Fibroblast of pulmonary artery (primary cell): ENCODE data around the gene AFMID.
"Not testable (repeated sequence)": the region's sequence is repeated elsewhere in the genome, so short reads cannot be mapped to it uniquely, and the experiment has no call there.

ENCODE experiments used
- DNase-seq: peaks from one replicate; pipeline ENCODE4 v3.0.0-alpha.2; 2010; ENCODE audit warnings: low read depth
- H3K4me3 ChIP-seq: replicated peaks from 2 replicates; pipeline ENCODE4 v1.5.1; 2011; ENCODE audit warnings: low read depth, mild to moderate bottlenecking, control low read depth, low read length, moderate library complexity
- TF ChIP-seq, protein P1 (sequence below): IDR thresholded peaks from 2 replicates; pipeline ENCODE4 v1.5.1; 2011; ENCODE audit warnings: mild to moderate bottlenecking, control low read depth, low read length, inconsistent platforms; ENCODE audit errors: missing control alignments

AFMID gene

DNA sequence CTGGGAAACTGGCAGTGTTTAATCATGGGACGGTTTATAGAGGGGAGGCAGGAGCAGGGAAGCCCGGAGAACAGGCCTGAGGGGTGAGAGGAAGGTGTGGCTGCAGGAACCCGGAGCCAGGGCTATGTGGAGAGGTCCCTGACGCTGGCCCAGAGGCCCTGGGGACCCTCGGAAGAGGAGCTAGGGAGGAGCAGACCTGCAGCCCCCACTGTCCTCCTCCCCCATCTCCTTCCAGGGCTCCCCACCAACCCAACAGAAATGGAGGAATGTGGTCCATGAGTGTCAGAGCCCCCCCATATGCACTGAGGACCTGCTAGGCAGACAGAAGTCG is 64.6 kb downstream of the AFMID start:
- H3K4me3 ChIP-seq = no peak overlapping the region
- no peak for DNase-seq
- TF ChIP-seq, protein P1, sequence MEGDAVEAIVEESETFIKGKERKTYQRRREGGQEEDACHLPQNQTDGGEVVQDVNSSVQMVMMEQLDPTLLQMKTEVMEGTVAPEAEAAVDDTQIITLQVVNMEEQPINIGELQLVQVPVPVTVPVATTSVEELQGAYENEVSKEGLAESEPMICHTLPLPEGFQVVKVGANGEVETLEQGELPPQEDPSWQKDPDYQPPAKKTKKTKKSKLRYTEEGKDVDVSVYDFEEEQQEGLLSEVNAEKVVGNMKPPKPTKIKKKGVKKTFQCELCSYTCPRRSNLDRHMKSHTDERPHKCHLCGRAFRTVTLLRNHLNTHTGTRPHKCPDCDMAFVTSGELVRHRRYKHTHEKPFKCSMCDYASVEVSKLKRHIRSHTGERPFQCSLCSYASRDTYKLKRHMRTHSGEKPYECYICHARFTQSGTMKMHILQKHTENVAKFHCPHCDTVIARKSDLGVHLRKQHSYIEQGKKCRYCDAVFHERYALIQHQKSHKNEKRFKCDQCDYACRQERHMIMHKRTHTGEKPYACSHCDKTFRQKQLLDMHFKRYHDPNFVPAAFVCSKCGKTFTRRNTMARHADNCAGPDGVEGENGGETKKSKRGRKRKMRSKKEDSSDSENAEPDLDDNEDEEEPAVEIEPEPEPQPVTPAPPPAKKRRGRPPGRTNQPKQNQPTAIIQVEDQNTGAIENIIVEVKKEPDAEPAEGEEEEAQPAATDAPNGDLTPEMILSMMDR = no peak

DNA sequence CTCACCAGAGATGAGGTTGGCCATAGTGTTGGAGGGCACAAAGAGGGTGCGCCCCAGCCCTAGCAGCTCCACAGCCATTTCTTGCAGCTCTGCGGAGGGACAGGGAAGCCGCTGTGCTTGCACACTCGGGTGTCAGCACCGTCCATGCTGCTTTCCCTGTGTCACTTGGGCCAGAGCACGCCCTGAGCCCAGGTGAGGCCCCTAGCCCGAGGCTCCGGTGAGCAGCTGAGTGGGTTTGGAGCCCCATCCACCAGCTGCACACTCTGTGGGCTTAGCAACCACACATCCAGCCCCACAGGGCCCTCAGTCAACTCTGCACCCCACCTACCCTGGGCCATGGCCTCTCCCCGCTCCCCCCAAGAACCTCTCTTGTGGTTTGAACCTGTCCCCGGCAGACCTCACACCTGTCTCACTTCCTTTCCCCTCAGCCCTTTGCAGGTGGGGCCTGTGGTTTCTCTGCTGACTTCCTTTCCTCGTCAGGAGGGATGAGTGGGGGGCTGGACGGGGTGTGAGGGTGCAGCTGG is 65.0 kb downstream of the AFMID start:
- no peak for DNase-seq
- TF ChIP-seq, protein P1 = no peak
- H3K4me3 ChIP-seq = no peak overlapping the region

DNA sequence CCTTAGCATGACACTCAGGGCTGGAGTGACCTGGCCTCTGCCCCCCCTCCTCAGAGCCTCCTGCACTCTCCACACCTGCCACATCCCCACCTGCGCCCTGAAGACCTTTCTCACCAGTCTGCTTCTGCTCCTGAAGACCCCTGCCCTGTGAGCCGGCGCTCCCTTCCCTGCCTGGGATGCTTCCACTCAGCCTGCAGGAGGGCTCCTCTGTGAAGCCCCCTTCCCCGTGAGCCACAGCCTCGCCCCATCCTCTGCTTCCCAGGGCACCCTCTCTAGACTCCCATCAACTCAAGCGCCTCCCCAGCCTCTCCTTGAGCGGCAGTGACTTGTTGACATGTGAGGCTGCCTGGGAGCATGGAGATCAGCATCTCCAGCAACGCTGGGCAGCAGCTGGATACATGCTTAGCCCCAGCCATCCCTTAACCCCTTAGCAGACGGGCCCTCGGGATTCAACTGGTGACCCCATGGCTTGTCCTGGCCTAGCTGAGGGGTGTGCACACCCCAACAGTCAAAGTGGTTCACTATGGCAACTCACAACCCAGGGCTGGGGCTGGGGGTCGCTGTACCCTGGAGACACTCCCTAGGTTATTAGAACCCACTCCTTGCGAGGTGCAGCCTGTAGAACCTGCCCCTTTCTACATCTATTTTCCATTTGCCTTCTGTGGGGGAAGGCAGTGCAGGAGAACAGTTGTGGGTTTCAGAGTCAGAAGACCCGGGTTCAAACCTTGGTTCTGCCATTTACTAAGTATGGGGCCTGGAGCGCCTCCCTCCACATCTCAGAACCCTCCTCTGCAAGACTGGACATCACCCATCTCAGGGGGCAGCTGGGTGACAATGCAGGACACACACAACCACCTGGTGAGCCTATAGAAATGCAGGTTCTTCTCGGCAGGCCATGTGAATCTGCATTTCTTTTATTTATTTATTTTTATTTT is 65.8 kb downstream of the AFMID start:
- no peak overlapping the region for H3K4me3 ChIP-seq
- no peak for DNase-seq
- TF ChIP-seq, protein P1 = no peak

DNA sequence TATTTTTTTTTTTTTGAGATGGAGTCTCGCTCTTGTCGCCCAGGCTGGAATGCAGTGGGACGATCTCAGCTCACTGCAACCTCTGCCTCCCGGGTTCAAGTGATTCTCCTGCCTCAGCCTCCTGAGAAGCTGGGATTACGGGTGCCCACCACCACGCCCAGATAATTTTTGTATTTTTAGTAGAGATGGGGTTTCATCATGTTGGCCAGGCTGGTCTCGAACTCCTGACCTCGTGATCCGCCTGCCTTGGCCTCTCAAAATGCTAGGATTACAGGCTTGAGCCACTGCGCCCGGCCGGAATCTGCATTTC is 66.4 kb downstream of the AFMID start:
- H3K4me3 ChIP-seq = peak overlapping the region; percentile 72
- not testable (repeated sequence) for DNase-seq

DNA sequence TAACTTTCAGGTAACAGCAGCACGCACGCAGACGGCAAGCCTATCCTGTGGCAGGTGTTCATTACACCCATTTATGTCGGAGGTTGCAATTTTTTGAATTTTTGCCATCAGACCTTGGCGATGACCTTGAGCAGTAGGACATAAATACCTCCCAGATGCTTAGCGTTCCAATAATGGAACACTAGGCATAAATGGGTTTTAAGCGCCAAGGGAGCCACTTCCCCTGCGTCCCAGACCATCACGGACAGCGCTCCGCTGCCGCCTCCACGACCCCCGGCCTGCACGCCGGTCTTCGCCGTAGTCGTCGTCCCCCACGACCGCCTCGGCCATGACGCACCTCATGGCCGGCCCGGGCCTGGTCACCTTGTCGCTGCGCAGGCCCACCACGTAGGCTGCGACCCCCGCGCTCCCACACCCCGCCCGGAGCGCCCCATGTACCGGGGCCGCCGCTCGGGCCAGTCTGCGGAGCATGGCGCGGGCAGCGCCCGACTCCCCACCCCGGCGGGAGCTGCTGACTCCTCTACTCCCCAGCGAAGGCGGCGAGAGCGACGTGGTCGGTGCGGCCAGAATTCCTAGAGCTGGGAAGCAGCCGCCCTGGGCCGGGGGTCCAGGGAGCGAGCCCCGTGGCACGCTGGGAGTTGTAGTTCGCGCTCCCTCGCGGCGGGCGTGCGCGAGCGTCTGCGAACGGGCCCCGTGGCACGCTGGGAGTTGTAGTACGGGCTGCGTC is 66.9 kb downstream of the AFMID start:
- DNase-seq = peak; percentile 81
- H3K4me3 ChIP-seq = peak overlapping the region; percentile 72
- TF ChIP-seq, protein P1 = no peak

DNA sequence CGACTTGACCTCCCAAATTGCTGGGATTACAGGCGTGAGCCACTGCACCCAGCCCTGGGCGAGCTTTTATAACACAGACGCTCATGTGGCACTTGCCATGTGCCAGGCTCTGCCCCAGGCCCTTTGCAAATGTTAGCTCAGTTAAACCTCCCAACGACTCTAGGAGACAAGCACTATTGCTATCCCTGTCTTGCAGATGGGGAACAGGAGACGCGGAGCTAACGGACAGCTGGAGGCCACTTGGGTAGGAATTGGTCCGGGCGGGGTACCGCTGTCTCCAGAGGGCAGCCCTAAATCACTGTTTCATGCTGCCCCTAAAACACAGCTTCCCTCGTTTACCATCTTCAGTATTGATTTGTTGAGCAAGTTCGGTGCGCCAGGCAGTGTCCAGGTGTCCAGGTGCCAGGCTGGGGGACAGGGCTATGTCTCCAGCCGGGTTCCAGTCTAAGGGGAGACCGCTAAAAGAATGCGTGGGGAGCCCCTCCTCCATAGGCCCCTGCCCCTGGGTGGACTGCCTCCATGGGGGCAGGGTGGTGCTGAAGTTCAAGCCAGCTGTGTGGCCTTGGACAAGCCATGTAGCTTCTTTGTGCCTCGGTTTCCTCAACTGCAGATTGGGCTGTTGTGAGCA is 68.0 kb downstream of the AFMID start:
- H3K4me3 ChIP-seq = no peak overlapping the region
- TF ChIP-seq, protein P1 = no peak
- DNase-seq = no peak

DNA sequence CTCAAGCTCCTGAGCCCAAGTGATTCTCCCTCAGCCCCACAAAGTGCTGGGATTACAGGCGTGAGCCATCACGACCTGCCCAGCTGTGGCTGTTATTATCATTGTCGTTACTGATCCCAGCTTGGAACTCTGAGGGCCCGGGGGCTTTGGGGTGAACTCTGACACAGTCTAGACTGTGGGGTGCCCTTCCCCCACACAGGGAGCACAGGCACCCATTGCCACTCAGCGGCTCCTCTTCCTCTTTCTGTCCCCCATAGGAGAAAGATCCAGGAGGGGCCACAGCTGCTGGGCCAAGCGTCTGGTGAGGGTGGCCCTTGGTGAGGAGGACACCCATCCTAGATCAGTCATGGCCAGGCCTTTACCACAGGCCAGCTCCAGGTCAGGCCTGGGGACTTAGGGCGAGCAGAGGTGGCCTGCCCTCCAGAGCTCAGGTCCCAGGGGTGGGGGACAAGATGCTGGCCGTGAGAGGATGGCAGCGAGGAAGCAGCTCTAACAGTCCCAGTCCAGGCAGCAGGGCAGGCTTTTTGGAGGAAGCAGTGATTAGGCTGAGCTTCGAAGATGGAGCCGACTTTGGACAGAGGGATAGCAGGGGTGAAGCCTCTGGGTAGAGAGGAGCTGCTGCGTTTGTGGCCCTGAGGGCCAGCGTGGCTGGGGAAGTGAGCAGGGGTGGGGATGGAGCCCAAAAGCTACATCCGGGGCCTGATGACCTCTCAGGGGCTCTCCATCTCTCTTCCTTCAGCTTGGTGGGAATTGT is 69.0 kb downstream of the AFMID start:
- TF ChIP-seq, protein P1 = no peak
- no peak for DNase-seq
- H3K4me3 ChIP-seq = no peak overlapping the region
